CD4-positive, alpha-beta T cell (primary cell): ENCODE data around the gene CST7. TPM values are rescaled to one million over a fixed set of nuclear protein-coding genes. Genes with fewer than 3 reads are reported as not detected.

ENCODE experiments used
- ATAC-seq: fragments of 200-7000 bp; cut with Tn5 transposase; one replicate; pipeline ENCODE4 v1.10.0; 2022; ENCODE audit warnings: mild to moderate bottlenecking; ENCODE audit not compliant: poor library complexity
- CTCF ChIA-PET: fragments of 350-600 bp; sonication (Branson Sonifier 250); formaldehyde crosslinking; loops from one replicate; lab custom pipeline; 2021; ENCODE audit warnings: antibody characterized with exemption, inconsistent platforms; lab: Charles Lee
- POLR2A ChIA-PET: fragments of 350-600 bp; sonication (Branson Sonifier 250); formaldehyde crosslinking; loops from one replicate; lab custom pipeline; 2021; ENCODE audit warnings: antibody characterized with exemption, inconsistent platforms; lab: Charles Lee
- DNase-seq, 14 experiments: peaks; one replicate each; pipeline ENCODE4 v3.0.0-alpha.2; 2013 to 2020; ENCODE audit warnings: mixed read lengths in 2 of 14
- H3K27ac ChIP-seq, 2 donors: one replicate each; pipeline versions ENCODE4 v1.5.1 to v1.7.0; 2013; ENCODE audit warnings: low read length in 2 of 2, low read depth in 1 of 2, mild to moderate bottlenecking in 1 of 2
- H3K27me3 ChIP-seq, 2 experiments: 1 replicate in 1 of 2; 2 replicates in 1 of 2; pipeline versions ENCODE4 v1.6.1 to v1.7.0; 2013; ENCODE audit warnings: low read length in 2 of 2, control low read depth in 1 of 2, mild to moderate bottlenecking in 1 of 2, moderate library complexity in 1 of 2; ENCODE audit not compliant: insufficient read depth in 2 of 2, control insufficient read depth in 1 of 2
- H3K36me3 ChIP-seq: one replicate; pipeline ENCODE4 v1.6.1; 2013; ENCODE audit warnings: low read length, control low read depth; ENCODE audit not compliant: insufficient read depth
- H3K4me1 ChIP-seq: one replicate; pipeline ENCODE4 v1.6.1; 2013; ENCODE audit warnings: low read length, control low read depth; ENCODE audit not compliant: insufficient read depth
- H3K4me3 ChIP-seq: one replicate; pipeline ENCODE4 v1.5.1; 2013; ENCODE audit warnings: mild to moderate bottlenecking, low read length, moderate library complexity
- H3K9me3 ChIP-seq, 2 experiments: 1 replicate in 1 of 2; 2 replicates in 1 of 2; pipeline versions ENCODE4 v1.6.1 to v1.7.0; 2013; ENCODE audit warnings: low read length in 2 of 2, mild to moderate bottlenecking in 2 of 2, control low read depth in 1 of 2, moderate library complexity in 1 of 2; ENCODE audit not compliant: control insufficient read depth in 1 of 2, insufficient read depth in 1 of 2
- H3K27ac Mint-ChIP-seq: one replicate; pipeline ENCODE4 v1.8.0; 2020; ENCODE audit warnings: mixed read lengths
- H3K27me3 Mint-ChIP-seq: one replicate; pipeline ENCODE4 v1.8.0; 2021; ENCODE audit warnings: mixed read lengths
- H3K36me3 Mint-ChIP-seq: one replicate; pipeline ENCODE4 v1.8.0; 2021; ENCODE audit warnings: low read depth, mixed read lengths
- H3K4me1 Mint-ChIP-seq: one replicate; pipeline ENCODE4 v1.8.0; 2021; ENCODE audit warnings: low read depth, mixed read lengths
- H3K4me3 Mint-ChIP-seq: one replicate; pipeline ENCODE4 v1.8.0; 2020; ENCODE audit warnings: mild to moderate bottlenecking, mixed read lengths
- H3K9me3 Mint-ChIP-seq: one replicate; pipeline ENCODE4 v1.8.0; 2020; ENCODE audit warnings: mixed read lengths
- CTCF ChIP-seq: fragments of 200-600 bp; IDR thresholded peaks from one replicate; pipeline ENCODE4 v1.8.0; 2022; ENCODE audit warnings: antibody characterized with exemption, mild to moderate bottlenecking
- intact Hi-C, 2 experiments: fragments of 100-400 bp; cut with DNase I in 1 of 2; cut with micrococcal nuclease in 1 of 2; formaldehyde crosslinking; loops; one replicate each; pipeline versions ENCODE4 v1.15.1 to v1.9.0; 2023 to 2025; cut with DNase I, micrococcal nuclease
- total RNA-seq, 174 experiments: library from RNA in 2 of 174; stranded (reverse) in 2 of 174; gene quantifications; one replicate each; pipeline ENCODE4 v1.2.3 and lab custom pipeline; 2021 to 2026

Gene CST7
- total RNA-seq, 2 experiments from 2014 or later: 3.2 to 4.4 TPM

- no peak for TF ChIP-seq CTCF
- Mint-ChIP-seq H3K36me3 (peaks cover 93% of the 10 kb centered on the region), H3K27me3 (no peaks in the 10 kb centered on the region), H3K4me3 (no peak overlapping the region), H3K27ac (no peak overlapping the region), H3K9me3 (no peaks in the 10 kb centered on the region), H3K4me1 (no peaks in the 10 kb centered on the region)
- intact Hi-C loops: loop anchor here in 1 of 2 experiments (10.0 kb wide), 1 partner anchor 328 kb away; no protein-coding TSS in a partner anchor
- Histone ChIP-seq H3K4me3 (no peak overlapping the region), H3K36me3 (peaks cover 81% of the 10 kb centered on the region), H3K27ac (peak overlapping the region in 1 of 2 donors; percentile 66), H3K27me3 (no peaks in the 10 kb centered on the region), H3K4me1 (peaks cover 46% of the 10 kb centered on the region), H3K9me3 (no peaks in the 10 kb centered on the region)
- ChIA-PET CTCF (no interaction called here), POLR2A (no interaction called here)
- ATAC-seq (no peak), DNase-seq (peak in 1 of 14 experiments; percentile 6)
These were observed 13.4 kb downstream of the CST7 start for GRCh38 chr20:24962510-24962909.

GRCh38 chr20:24963672-24964505 lies 14.8 kb downstream of the CST7 start:
- Mint-ChIP-seq H3K27me3 (no peaks in the 10 kb centered on the region), H3K27ac (no peak overlapping the region), H3K9me3 (no peaks in the 10 kb centered on the region), H3K36me3 (peaks cover 94% of the 10 kb centered on the region), H3K4me3 (no peak overlapping the region), H3K4me1 (no peaks in the 10 kb centered on the region)
- DNase-seq (peak in 2 of 14 experiments; percentile 5 to 21), ATAC-seq (no peak)
- no peak for TF ChIP-seq CTCF
- Histone ChIP-seq H3K4me3 (no peak overlapping the region), H3K27me3 (no peaks in the 10 kb centered on the region), H3K36me3 (peaks cover 83% of the 10 kb centered on the region), H3K9me3 (no peaks in the 10 kb centered on the region), H3K4me1 (peaks cover 46% of the 10 kb centered on the region), H3K27ac (no peak overlapping the region)
- intact Hi-C loops: loop anchor here in 1 of 2 experiments (10.0 kb wide), 1 partner anchor 329 kb away; no protein-coding TSS in a partner anchor
- CTCF ChIA-PET: no interaction called here
- POLR2A ChIA-PET: no interaction called here

- intact Hi-C loops: loop anchor here in 1 of 2 experiments (10.0 kb wide), 1 partner anchor 330 kb away; no protein-coding TSS in a partner anchor
- TF ChIP-seq CTCF: no peak
- H3K36me3 ChIP-seq: peaks cover 83% of the 10 kb centered on the region
- Mint-ChIP-seq H3K4me3 (no peak overlapping the region), H3K9me3 (no peaks in the 10 kb centered on the region), H3K36me3 (peaks cover 94% of the 10 kb centered on the region), H3K27ac (no peak overlapping the region), H3K27me3 (no peaks in the 10 kb centered on the region), H3K4me1 (no peaks in the 10 kb centered on the region)
- no peak overlapping the region for H3K27ac ChIP-seq
- peaks cover 44% of the 10 kb centered on the region for H3K4me1 ChIP-seq
- H3K4me3 ChIP-seq: no peak overlapping the region
- ATAC-seq (no peak), DNase-seq (peak in 2 of 14 experiments; percentile 3 to 5)
- ChIA-PET CTCF (no interaction called here), POLR2A (no interaction called here)
- no peaks in the 10 kb centered on the region for H3K27me3 ChIP-seq
- no peaks in the 10 kb centered on the region for H3K9me3 ChIP-seq
These were observed 15.4 kb downstream of the CST7 start for GRCh38 chr20:24964506-24964840.
